Testis (tissue), 2 donors: ENCODE results near the gene TBC1D7.

ENCODE experiments used
- CTCF ChIP-seq, 3 experiments: fragments of 450-650 bp in 2 of 3; fragments of 200-600 bp in 1 of 3; sonication (generic) in 1 of 3; IDR thresholded peaks; one replicate each; pipeline ENCODE4 v1.5.1; 2016 to 2019; ENCODE audit warnings: antibody characterized with exemption in 3 of 3, mild to moderate bottlenecking in 2 of 3, moderate library complexity in 1 of 3
- POLR2A ChIP-seq: fragments of 450-650 bp; IDR thresholded peaks from one replicate; pipeline ENCODE4 v1.6.1; 2017; ENCODE audit warnings: antibody characterized with exemption, mild to moderate bottlenecking, moderate library complexity

DNA sequence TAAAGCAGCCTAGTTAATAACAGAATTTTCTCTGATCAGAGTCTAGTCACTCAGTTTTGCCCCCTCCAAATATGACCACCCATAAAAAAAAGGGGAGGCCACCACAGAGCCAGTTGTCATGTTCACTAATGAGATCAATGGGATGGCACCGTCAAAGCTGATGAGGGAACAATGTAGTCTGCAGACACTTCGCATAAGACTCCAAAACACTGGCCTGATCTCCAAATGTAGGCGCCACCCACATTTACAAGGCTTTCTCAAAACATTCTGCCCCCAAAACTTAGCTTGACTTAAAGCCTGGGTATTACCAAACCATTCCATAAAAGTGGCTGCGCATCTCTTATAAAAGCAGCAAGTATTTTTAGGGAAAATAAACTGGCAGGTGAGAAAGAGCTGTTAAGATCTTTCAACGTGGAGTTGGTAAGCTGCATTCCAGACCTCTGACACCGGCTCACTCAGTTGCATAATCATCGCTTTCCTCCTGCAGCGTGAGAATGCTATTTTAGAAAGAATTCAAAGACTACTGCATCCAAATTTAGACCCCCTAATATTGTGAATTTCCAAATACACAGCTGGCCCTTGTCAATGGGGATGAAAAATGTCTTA lies 59.3 kb downstream of the TBC1D7 start:
- no peak for TF ChIP-seq CTCF (IDR thresholded peaks at IDR 0.05)
- TF ChIP-seq POLR2A = no peak
